Activated CD4-positive, alpha-beta T cell treated with anti-CD3 and anti-CD28 coated beads, Interleukin-2, Interleukin-4, amounts not matched to agents 100 ng/mL and 50 ng/mL, durations not matched to agents 16 hours and 8 hours (primary cell): ENCODE results near the gene ASH1L.
"Not testable (repeated sequence)": the region's sequence is repeated elsewhere in the genome, so short reads cannot be mapped to it uniquely, and the experiment has no call there.

ENCODE experiments used
- DNase-seq: peaks from one replicate; pipeline ENCODE4 v3.0.0-alpha.2; 2020; ENCODE audit warnings: low spot score

Gene ASH1L

GRCh38 chr1:155493595-155493994 lies 69.0 kb downstream of the ASH1L start:
- not testable (repeated sequence) for DNase-seq

- not testable (repeated sequence) for DNase-seq
Measured at GRCh38 chr1:155488419-155488818, 74.2 kb downstream of the ASH1L start.

- no peak for DNase-seq
Measured at GRCh38 chr1:155487541-155487940, 75.1 kb downstream of the ASH1L start.

- not testable (repeated sequence) for DNase-seq
Measured at GRCh38 chr1:155486952-155487351, 75.7 kb downstream of the ASH1L start.

- DNase-seq, result no peak
Measured at GRCh38 chr1:155485945-155486344, 76.7 kb downstream of the ASH1L start.

- no peak for DNase-seq
Measured at GRCh38 chr1:155485222-155485621, 77.4 kb downstream of the ASH1L start.

GRCh38 chr1:155481741-155482241 lies 80.8 kb downstream of the ASH1L start:
- DNase-seq, result no peak

- no peak for DNase-seq
Measured at GRCh38 chr1:155479205-155479604, 83.4 kb downstream of the ASH1L start.

GRCh38 chr1:155478270-155478852 lies 84.2 kb downstream of the ASH1L start:
- no peak for DNase-seq

- no peak for DNase-seq
Measured at GRCh38 chr1:155474146-155474545, 88.5 kb downstream of the ASH1L start.

GRCh38 chr1:155473151-155473821 lies 89.3 kb downstream of the ASH1L start:
- no peak for DNase-seq

GRCh38 chr1:155472491-155473083 lies 90.0 kb downstream of the ASH1L start:
- DNase-seq, result no peak

- DNase-seq, result no peak
Measured at GRCh38 chr1:155471891-155472290, 90.7 kb downstream of the ASH1L start.

GRCh38 chr1:155471026-155471425 lies 91.6 kb downstream of the ASH1L start:
- no peak for DNase-seq

- no peak for DNase-seq
Measured at GRCh38 chr1:155466996-155467395, 95.6 kb downstream of the ASH1L start.

- DNase-seq, result no peak
Measured at GRCh38 chr1:155466617-155466972, 96.0 kb downstream of the ASH1L start.

GRCh38 chr1:155463865-155464650 lies 98.5 kb downstream of the ASH1L start:
- DNase-seq, result no peak

GRCh38 chr1:155458111-155458510 lies 104.5 kb downstream of the ASH1L start:
- DNase-seq, result no peak

GRCh38 chr1:155457266-155457665 lies 105.3 kb downstream of the ASH1L start:
- DNase-seq, result no peak

GRCh38 chr1:155455588-155456195 lies 106.9 kb downstream of the ASH1L start:
- DNase-seq, result no peak

- no peak for DNase-seq
Measured at GRCh38 chr1:155454096-155454495, 108.5 kb downstream of the ASH1L start.

- DNase-seq, result no peak
Measured at GRCh38 chr1:155453141-155453540, 109.5 kb downstream of the ASH1L start.
